Stimulated activated CD8-positive, alpha-beta memory T cell treated with anti-CD3 and anti-CD28 coated beads, Interleukin-7, amount 100 ng/mL, for 1 hour (primary cell): ENCODE data around the gene OR10J5.
"Not testable (repeated sequence)": the region's sequence is repeated elsewhere in the genome, so short reads cannot be mapped to it uniquely, and the experiment has no call there.

Source experiments
- DNase-seq, 2 donors: peaks; one replicate each; pipeline ENCODE4 v3.0.0-alpha.2; 2020; ENCODE audit warnings: low read depth in 2 of 2

OR10J5 gene

GRCh38 chr1:159535907-159536306 lies at the start of gene OR10J5:
Gene OR10J5 (minus strand): TSS chr1:159536007. CDS start chr1:159536007, 0 bp downstream.
- DNase-seq = no peak

DNA sequence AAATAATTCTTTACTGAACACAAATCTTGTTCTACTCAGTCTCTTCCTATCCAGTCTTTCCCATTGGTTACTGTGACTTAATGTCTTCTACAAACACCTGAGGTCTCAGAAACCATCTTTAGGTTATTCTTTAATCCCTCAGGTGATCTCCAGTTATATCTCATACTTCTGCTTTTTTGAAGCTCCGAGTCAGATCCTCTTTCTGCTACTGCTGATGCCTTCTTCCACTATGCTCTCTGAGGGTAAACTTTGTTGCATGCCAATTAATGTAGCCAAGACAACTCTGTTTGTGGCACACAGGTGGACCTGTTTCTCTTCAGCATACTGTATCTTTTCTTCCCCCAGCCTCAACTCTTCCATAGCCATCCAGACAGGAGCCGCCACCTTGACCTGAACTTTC lies 48.7 kb upstream of the OR10J5 start:
- no peak for DNase-seq

DNA sequence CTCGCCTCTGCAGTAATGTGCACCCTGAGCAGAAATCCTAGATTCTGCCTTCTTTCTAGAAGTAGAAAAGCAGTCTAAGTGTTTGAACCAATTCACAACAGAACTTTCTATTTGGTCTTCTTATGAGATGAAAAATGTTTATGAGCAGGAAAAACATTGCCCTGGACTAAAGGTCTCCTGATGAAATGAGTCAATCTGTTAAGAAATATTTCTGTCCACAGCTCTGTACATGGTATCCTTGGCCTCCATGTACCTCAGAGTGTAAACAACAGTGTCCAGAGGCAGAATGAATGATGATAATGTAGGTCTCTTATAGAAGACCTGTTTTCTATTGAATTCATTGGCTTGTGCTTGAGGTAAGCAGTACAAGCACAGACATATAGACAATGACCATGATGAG lies 45.6 kb upstream of the OR10J5 start:
- DNase-seq = no peak

DNA sequence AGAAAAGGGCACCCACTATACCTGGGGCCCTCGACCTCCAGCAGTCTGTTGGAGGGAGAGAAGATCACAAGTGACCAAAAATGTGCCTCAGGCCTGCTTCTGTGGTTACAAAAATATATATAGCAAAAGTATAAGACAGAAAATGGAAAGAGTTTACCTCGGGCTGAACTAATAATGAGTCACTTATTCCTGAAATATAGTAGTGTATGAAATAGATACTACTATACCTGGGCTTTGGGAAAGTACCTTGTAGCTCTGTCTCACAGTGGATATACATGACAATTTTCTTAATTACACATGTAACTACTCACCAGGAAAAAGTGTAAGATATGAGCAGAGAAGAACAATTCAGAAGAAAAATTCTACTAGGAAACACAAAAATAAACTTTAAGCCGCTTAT lies 44.5 kb upstream of the OR10J5 start:
- DNase-seq = no peak

DNA sequence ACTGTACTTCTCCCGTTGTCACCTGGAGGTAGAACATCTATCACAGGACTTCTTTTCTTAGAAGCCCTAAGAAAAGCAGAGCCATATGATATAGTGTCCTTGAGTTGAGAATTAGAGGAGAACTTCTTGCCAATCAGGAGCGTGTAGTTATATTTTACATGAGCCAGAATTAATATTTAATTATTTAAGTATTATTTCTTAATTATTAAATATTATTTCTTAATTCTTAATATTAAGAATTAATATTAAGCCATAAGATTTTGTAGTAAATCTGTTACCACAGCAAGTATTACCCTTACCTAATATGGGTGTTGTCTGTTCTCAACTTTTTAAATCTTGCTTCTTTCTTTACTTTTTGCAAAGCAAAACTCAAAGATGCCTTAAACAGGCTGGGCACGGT lies 41.6 kb upstream of the OR10J5 start:
- no peak for DNase-seq

- DNase-seq = no peak
Measured at GRCh38 chr1:159562680-159563079, 26.9 kb upstream of the OR10J5 start.

DNA sequence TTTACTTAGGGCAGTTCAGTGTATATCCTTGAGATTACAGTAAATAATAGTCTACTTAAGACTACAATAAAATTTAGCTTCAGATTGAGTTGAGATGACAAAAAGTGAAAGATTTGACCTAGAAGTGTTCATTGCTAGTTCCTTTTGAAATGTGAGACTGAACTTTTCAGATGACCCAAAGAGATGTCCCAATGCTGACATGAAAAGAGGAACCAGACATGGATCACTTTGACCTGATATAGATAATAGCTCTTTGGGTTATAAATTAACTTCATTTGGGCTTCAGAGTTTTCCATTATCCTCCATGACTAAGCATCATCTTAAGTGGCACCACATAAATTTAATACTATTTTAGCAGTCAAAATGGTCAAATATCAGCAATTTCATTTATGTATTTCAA lies 25.7 kb upstream of the OR10J5 start:
- DNase-seq = no peak

- DNase-seq = no peak
Measured at GRCh38 chr1:159560599-159560998, 24.8 kb upstream of the OR10J5 start.

DNA sequence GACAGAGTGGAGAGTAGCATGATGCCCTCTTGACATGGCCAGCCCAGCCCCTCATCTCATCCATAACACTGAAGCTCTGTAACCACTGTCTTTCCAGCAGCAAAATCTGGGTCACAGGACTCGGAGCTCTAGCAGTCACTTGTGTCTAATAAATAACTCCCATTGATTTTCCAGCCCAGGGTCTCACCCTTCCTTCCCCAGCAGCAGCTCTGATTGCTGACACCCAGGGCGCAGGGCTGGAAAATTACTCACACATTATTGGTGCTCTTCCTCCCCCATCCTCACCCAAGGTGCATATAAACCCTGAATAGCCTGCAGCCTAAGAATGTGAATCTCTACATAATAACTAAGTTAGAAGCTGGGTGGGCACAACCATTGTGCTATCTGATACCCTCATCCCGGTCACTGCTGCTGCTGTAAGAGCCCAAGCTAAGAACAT lies 21.1 kb upstream of the OR10J5 start:
- no peak for DNase-seq

DNA sequence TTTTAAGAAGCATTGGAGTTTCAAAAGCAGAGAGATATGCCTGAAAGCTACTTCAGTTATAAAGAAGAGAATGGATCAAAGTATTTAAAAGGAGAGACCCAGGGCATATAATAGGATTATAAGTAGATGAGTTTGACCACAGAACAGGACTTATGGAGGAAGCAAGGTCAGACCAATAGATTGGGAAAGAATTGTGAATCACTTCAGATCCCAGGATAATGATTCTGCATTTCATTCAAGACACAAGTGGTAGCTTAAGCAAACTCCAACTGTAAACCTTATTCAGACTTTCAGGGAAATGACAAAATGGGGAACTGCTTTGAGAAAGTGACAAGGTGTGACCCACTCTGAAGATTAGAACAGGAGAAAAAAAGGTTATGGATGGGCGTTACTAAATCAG lies 18.9 kb upstream of the OR10J5 start:
- no peak for DNase-seq

- no peak for DNase-seq
Measured at GRCh38 chr1:159554261-159554660, 18.5 kb upstream of the OR10J5 start.

DNA sequence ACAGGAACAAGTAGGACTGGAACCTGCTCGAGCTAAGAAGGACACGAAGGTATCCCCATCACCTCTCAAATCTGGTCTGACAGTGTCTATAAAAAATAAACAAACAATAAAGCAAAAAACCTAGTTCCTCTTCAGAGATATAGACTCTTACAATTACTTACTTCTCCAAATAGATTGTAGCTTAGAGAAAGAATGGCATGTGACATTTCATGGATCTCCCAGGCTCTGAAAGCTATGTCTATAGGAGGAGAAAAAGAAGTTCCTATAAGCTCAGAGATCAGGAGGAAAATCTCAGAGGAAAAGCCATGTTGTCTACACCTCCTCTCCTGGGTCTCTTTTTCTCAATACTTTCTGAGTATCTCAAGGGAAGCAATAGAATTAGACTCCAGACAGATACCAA lies 12.3 kb upstream of the OR10J5 start:
- no peak for DNase-seq

DNA sequence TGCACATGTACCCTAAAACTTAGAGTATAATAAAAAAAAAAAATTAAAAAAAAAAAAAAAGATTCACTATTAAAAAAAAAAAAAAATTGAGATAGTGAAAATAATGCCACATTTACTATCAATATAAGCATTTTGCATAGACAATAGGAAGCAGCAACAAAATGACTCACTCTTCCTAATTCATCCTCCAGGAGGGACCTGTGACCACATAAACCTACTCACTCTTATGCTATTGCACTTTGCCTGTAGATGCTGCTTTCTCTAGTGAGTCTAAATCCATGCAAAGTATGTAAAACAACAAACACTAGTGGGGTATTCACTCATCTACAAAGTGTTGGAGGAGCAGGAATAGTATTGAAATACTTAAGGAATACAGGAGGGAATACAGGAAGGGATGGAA lies 2.9 kb downstream of the OR10J5 start:
- no peak for DNase-seq

DNA sequence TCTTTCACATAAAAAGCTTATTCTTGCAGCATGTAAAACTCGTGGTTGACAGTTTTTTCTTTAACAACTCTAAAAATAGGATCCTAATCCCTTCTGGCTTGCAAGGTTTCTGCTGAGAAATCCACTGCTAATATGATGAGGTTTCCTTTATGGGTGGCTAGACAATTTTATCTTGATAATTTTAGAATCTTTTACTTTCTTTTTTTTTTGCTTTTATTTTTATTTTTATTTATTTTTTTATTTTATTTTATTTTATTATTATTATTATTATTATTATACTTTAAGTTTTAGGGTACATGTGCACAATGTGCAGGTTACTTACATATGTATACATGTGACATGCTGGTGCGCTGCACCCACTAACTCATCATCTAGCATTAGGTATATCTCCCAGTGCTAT lies 11.0 kb downstream of the OR10J5 start:
- not testable (repeated sequence) for DNase-seq

DNA sequence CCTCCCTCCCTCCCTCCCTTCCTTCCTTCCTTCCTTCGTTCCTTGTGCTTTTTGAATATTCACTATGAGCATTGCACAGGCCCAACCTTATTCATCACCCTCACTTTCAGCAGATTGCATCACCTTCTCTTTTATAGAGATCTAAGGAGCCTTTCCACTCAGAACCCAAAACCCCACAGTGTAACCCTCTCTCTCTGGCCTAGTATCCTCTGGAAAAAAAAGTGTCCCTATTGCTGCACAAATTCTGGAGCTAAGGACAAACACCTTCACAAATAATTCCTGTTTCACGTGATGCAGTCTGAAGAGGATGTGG lies 25.6 kb downstream of the OR10J5 start:
- no peak for DNase-seq

GRCh38 chr1:159509440-159510228 lies 26.2 kb downstream of the OR10J5 start:
- DNase-seq = no peak

GRCh38 chr1:159508951-159509350 lies 26.9 kb downstream of the OR10J5 start:
- DNase-seq = no peak

DNA sequence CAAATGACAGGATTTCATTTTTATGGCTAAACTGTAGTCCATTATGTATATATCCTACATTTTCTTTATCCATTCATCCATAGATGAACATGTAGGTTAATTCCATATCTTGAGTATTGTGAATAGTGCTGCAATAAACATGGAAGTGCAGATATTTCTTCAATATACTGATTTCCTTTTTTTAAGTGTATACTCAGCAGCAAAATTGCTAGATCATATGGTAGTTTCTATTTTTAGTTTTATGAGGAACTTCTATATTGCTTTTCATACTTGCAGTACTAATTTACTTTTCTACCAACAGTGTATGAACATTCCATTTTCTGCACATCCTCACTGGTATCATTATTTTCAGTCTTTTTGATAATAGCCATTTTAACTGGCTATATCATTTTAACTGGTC lies 30.1 kb downstream of the OR10J5 start:
- DNase-seq = no peak

DNA sequence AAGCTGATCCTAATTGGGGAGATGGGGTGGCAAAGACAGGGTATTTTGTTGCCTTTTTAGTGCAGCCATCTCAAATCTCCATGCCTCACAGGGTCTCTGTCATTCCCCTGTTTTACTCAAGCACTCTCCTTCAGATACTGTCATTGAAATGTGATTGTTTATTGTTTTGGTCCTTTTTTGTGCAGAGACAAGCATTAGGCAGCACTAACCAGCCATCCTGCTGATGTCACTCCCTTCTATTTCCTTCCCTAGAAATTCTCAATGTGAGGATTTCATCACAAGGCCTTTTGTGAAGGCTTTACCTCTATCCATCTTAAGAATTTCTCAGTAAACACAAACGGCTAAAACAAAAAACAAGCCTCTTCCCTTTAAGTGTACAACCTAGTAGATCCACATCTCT lies 34.7 kb downstream of the OR10J5 start:
- DNase-seq = no peak

- DNase-seq = not testable (repeated sequence)
Measured at GRCh38 chr1:159494513-159495210, 41.1 kb downstream of the OR10J5 start.

DNA sequence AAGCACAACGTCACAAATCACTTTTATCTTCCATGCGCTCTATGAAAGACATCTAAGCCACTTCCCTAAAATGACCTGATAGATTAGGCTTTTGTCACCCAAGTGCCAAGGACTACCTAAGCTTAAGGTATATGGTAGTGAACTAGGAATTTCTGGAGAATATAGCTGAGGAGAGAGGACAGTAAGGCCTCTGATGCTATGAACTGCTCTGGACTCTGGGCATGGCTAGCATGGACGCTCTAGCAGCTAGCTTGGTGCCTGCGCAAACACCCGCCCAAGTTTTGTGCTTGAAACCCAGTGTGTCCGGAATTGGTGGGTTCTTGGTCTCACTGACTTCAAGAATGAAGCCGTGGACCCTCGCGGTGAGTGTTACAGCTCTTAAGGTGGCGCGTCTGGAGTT lies 42.5 kb downstream of the OR10J5 start:
- DNase-seq = no peak

DNA sequence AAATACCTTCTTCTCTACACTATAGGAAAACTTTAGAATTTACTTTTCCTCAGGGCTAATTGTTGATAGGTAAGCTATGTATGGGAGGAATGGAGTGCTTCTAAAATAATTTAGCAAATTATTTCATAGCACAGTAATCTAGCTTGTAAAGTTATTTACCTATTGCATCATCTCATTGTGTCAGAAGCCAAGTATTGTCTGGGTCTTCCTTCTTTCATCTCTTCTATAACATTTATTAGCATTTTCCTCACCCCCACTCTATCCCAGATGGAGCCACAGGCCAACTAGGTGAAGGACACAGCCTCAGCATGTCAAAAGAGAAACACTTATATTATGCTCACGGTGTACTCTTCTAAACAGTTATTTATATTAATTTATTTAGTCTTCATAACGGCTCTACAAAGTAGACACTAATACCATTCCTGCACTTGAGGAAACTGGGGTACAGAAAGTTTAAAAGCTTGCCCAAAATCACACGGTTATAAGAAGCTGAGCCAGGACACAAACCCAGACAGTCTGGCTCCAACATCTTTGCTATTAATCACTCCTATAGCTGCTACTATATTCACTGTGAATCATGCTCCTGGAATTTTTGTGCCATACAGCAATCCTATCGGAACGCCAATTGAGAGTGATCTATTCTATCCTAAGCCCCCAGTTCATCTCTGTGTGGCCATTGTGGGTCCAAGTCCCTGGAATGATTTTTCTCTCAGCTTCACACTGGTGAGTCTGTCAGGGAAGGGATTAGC lies 43.1 kb downstream of the OR10J5 start:
- DNase-seq = no peak
